ENCODE results near the gene CAPN14. TPM values are rescaled to one million over a fixed set of nuclear protein-coding genes. Genes with fewer than 3 reads are reported as not detected.

The CAPN14 gene
- total and polyA plus RNA-seq, 2 experiments from 2014 or later: 0.06 to 0.33 TPM

DNA sequence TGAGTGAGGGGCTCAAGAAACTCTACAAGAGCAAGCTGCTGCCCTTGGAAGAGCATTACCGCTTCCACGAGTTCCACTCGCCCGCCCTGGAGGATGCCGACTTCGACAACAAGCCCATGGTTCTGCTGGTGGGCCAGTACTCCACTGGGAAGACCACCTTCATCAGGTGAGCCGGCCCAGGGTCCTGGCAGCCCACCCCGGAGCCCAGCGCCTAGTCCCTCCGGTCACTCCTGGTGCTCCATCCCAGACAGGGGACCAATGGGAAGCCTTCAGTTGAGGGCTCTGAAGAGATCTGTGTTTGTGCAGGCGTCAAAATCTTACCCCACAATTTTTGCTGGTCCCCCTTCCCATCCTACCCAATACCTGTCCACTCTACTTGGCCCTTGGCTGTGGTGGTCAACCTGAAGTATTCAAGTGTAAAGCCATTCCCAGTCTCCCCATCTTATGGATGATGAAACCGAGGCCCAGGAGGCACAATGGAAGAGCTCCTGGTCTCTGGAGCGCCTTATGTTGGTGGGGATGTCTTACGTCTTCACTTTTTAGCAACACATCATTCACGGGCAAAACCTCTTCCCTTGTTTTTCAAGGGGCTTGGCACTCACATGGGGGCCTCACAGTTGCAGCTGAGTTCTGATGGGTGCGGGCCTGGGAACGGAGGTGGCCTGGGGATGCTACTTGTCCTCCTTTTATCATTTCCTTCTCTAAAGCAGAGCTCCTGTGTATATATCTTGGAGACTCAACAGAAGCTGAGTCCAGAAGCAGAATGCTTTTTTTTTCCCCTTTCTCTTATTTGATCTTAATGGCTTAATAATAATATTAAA, 17.6 kb upstream of the CAPN14 start:
- DNase-seq (ENCODE audit: low spot score): no peak
- peak overlapping the region; percentile 98 for H3K4me2 ChIP-seq
- TF ChIP-seq EZH2 (IDR thresholded peaks at IDR 0.05; ENCODE audit: borderline replicate concordance) (no peak), EZH2phosphoT487 (IDR thresholded peaks at IDR 0.05; ENCODE audit: low read depth, severe bottlenecking, unreplicated experiment) (no peak)
- TF ChIP-seq, protein P1, sequence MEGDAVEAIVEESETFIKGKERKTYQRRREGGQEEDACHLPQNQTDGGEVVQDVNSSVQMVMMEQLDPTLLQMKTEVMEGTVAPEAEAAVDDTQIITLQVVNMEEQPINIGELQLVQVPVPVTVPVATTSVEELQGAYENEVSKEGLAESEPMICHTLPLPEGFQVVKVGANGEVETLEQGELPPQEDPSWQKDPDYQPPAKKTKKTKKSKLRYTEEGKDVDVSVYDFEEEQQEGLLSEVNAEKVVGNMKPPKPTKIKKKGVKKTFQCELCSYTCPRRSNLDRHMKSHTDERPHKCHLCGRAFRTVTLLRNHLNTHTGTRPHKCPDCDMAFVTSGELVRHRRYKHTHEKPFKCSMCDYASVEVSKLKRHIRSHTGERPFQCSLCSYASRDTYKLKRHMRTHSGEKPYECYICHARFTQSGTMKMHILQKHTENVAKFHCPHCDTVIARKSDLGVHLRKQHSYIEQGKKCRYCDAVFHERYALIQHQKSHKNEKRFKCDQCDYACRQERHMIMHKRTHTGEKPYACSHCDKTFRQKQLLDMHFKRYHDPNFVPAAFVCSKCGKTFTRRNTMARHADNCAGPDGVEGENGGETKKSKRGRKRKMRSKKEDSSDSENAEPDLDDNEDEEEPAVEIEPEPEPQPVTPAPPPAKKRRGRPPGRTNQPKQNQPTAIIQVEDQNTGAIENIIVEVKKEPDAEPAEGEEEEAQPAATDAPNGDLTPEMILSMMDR (IDR thresholded peaks at IDR 0.05; ENCODE audit: poor library complexity): no peak
- H3K36me3 ChIP-seq (replicated peaks; ENCODE audit: insufficient read depth, low read depth): no peaks in the 10 kb centered on the region
- peak overlapping the region; percentile 55 for H3K4me3 ChIP-seq
- H3K27me3 ChIP-seq: no peaks in the 10 kb centered on the region
- no peaks in the 10 kb centered on the region for H3K9me3 ChIP-seq (ENCODE audit: low read depth)
- 61% methylated on average over 13 of the region's 17 CpGs for WGBS (ENCODE audit: low lambda C conversion rate, missing lambda C conversion rate)
- H3K9me2 ChIP-seq (replicated peaks; ENCODE audit: insufficient read depth): no peaks in the 10 kb centered on the region
- H4K20me1 ChIP-seq (ENCODE audit: insufficient read depth, poor library complexity, severe bottlenecking): no peaks in the 10 kb centered on the region
- H3K79me2 ChIP-seq: peaks cover 8% of the 10 kb centered on the region
- peaks cover 6% of the 10 kb centered on the region for H3K4me1 ChIP-seq (ENCODE audit: insufficient read depth)
- peak overlapping the region; percentile 29 for H3K27ac ChIP-seq
- H2AFZ ChIP-seq: peak overlapping the region; percentile 83

DNA sequence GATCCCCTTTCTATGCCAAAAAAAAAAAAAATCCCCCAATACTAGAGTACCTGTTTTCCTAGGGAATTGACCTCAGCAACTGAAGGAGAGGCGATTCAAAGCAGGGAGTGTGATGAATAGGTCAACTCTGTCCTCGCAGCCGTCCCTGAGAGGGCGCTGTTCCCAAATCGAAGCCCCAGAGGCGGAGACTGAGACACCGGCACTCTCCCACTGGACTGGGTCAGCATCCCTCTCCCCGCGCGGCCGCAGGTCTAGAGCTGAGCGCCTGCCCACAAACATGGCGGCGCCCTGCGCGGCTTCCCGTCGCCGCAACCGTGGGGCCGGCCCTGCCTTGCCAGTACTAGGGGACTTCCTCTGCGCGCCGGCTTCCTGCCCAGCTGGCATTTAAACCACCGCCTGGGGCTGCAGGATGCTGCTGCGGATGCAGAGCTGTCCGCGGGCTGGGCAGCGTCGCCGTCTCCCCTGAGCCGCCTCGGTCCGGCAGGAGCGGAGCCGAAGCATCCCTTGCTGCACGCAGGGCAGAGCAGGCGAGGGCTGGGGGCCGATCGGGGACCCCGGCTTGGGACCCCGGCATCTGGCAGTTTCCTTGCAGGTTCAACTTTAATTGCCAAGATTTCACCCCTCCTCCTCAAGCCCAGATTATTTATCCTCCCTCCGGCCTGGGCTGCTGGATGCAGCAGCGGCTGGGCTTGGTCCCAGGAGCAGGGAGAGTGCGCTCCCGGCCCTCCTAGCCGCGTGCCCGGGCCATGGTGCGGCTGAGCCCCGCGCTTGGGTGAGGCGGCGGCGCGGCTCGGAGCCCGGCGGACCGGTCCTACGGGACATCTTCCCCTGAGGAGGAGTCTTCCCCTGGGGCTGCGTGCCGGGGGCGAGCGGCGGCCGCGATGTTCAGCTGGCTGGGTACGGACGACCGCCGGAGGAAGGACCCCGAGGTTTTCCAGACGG, 16.7 kb upstream of the CAPN14 start, which contains the start of gene EHD3:
EHD3 (plus strand) TSS at position 412 of the 942 bp plus-strand sequence; CDS start at position 882, 470 bp downstream.
- no peak for TF ChIP-seq EZH2 (IDR thresholded peaks at IDR 0.05; ENCODE audit: borderline replicate concordance)
- TF ChIP-seq, protein P1 (IDR thresholded peaks at IDR 0.05; ENCODE audit: poor library complexity): peak; percentile 68
- Histone ChIP-seq H3K79me2 (peaks cover 8% of the 10 kb centered on the region), H3K4me2 (peak within 1 kb of the TSS; percentile 98), H3K36me3 (replicated peaks; ENCODE audit: insufficient read depth, low read depth) (no peaks in the 10 kb centered on the region), H2AFZ (peak within 1 kb of the TSS; percentile 83), H3K9me3 (ENCODE audit: low read depth) (no peaks in the 10 kb centered on the region), H3K27me3 (no peaks in the 10 kb centered on the region), H3K4me1 (ENCODE audit: insufficient read depth) (peaks cover 6% of the 10 kb centered on the region), H4K20me1 (ENCODE audit: insufficient read depth, poor library complexity, severe bottlenecking) (no peaks in the 10 kb centered on the region), H3K4me3 (peak within 1 kb of the TSS; percentile 55), H3K27ac (peak within 1 kb of the TSS; percentile 29), H3K9me2 (replicated peaks; ENCODE audit: insufficient read depth) (no peaks in the 10 kb centered on the region)
- DNase-seq (ENCODE audit: low spot score): peak; percentile 94
- 1% methylated on average over 71 of the region's 74 CpGs for WGBS (ENCODE audit: low lambda C conversion rate, missing lambda C conversion rate)

DNA sequence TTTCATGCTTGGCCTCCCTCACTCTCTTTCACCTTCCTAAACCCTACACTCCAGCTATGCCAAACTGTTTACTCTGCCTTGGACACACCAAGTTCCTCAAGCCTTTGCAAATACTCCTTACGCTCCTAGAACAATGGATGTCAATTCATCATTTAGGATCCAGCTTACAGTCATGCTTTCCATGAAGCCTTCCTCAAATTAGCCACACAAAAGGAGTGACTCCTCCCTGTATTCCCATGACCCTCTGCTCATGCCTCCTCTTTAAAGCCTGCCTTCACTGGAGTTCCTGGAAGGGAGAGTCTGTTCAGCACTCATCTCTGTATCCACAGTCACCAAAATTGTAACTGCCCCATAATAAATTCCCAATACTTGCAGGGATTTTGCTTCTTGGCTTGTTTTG, 15.9 kb upstream of the CAPN14 start:
- Histone ChIP-seq H3K79me2 (peaks cover 8% of the 10 kb centered on the region), H3K27me3 (no peaks in the 10 kb centered on the region), H2AFZ (no peak overlapping the region), H3K27ac (no peak overlapping the region), H3K4me2 (peak overlapping the region; percentile 98), H3K36me3 (replicated peaks; ENCODE audit: insufficient read depth, low read depth) (no peaks in the 10 kb centered on the region), H3K9me3 (ENCODE audit: low read depth) (no peaks in the 10 kb centered on the region), H3K9me2 (replicated peaks; ENCODE audit: insufficient read depth) (no peaks in the 10 kb centered on the region), H3K4me3 (no peak overlapping the region), H3K4me1 (ENCODE audit: insufficient read depth) (peaks cover 6% of the 10 kb centered on the region), H4K20me1 (ENCODE audit: insufficient read depth, poor library complexity, severe bottlenecking) (no peaks in the 10 kb centered on the region)
- TF ChIP-seq EZH2phosphoT487 (IDR thresholded peaks at IDR 0.05; ENCODE audit: low read depth, severe bottlenecking, unreplicated experiment): no peak
- TF ChIP-seq EZH2 (IDR thresholded peaks at IDR 0.05; ENCODE audit: borderline replicate concordance): no peak
- TF ChIP-seq, protein P1 (IDR thresholded peaks at IDR 0.05; ENCODE audit: poor library complexity): no peak
- DNase-seq (ENCODE audit: low spot score): no peak
- WGBS (ENCODE audit: low lambda C conversion rate, missing lambda C conversion rate): 71% methylated on average over 1 of the region's 1 CpG
